NCI-H748 (cell line): ENCODE measurements around the gene DDX20.
"Not testable (repeated sequence)": the region's sequence is repeated elsewhere in the genome, so short reads cannot be mapped to it uniquely, and the experiment has no call there.

Experiments used
- DNase-seq: peaks from one replicate; lab custom pipeline; 2025; ENCODE audit not compliant: unreplicated experiment; lab: John Stamatoyannopoulos, UW

The DDX20 gene

GRCh38 chr1:111784273-111784901, 28.7 kb downstream of the DDX20 start:
- DNase-seq: no peak

GRCh38 chr1:111786669-111787207, 31.0 kb downstream of the DDX20 start:
- DNase-seq: no peak

GRCh38 chr1:111789142-111789541, 33.4 kb downstream of the DDX20 start:
- no peak for DNase-seq

GRCh38 chr1:111789666-111790316, 34.1 kb downstream of the DDX20 start:
- no peak for DNase-seq

GRCh38 chr1:111791776-111792175, 36.1 kb downstream of the DDX20 start:
- no peak for DNase-seq

- DNase-seq: no peak
Observed at GRCh38 chr1:111792249-111792648, 36.5 kb downstream of the DDX20 start.

GRCh38 chr1:111793923-111794322, 38.2 kb downstream of the DDX20 start:
- no peak for DNase-seq

- DNase-seq: no peak
Observed at GRCh38 chr1:111795401-111795800, 39.7 kb downstream of the DDX20 start.

GRCh38 chr1:111798580-111798979, 42.9 kb downstream of the DDX20 start:
- DNase-seq: no peak

- DNase-seq: not testable (repeated sequence)
Observed at GRCh38 chr1:111799722-111800121, 44.0 kb downstream of the DDX20 start.

- peak; percentile 9 for DNase-seq
Observed at GRCh38 chr1:111801071-111801850, 45.6 kb downstream of the DDX20 start.

GRCh38 chr1:111802110-111802509, 46.4 kb downstream of the DDX20 start:
- peak; percentile 33 for DNase-seq

- DNase-seq: no peak
Observed at GRCh38 chr1:111802984-111803383, 47.3 kb downstream of the DDX20 start.

- DNase-seq: peak; percentile 82
Observed at GRCh38 chr1:111803951-111804350, 48.2 kb downstream of the DDX20 start.

GRCh38 chr1:111804776-111805175, 49.1 kb downstream of the DDX20 start:
- peak; percentile 79 for DNase-seq

- DNase-seq: no peak
Observed at GRCh38 chr1:111805251-111805650, 49.5 kb downstream of the DDX20 start.

- no peak for DNase-seq
Observed at GRCh38 chr1:111811891-111812290, 56.2 kb downstream of the DDX20 start.

GRCh38 chr1:111812306-111812705, 56.6 kb downstream of the DDX20 start:
- no peak for DNase-seq

- DNase-seq: peak; percentile 28
Observed at GRCh38 chr1:111813440-111814304, 58.0 kb downstream of the DDX20 start.

GRCh38 chr1:111814305-111814628, 58.6 kb downstream of the DDX20 start:
- DNase-seq: no peak

GRCh38 chr1:111814642-111815041, 58.9 kb downstream of the DDX20 start:
- no peak for DNase-seq
